ENCODE data around the gene TADA2B.
A peak's percentile ranks its signal among the peaks of the same experiment; 100 is the strongest.

Gene TADA2B

GRCh38 chr4:7041801-7042502 is 1.2 kb upstream of the TADA2B start:
- peak; percentile 53 for DNase-seq

- DNase-seq, result peak; percentile 92
These were observed 479 bp upstream of the TADA2B start for GRCh38 chr4:7042503-7043283.

GRCh38 chr4:7044137-7044930 is 1.2 kb downstream of the TADA2B start:
- no peak for DNase-seq

- DNase-seq, result no peak
These were observed 2.4 kb downstream of the TADA2B start for GRCh38 chr4:7045553-7045952.

DNA sequence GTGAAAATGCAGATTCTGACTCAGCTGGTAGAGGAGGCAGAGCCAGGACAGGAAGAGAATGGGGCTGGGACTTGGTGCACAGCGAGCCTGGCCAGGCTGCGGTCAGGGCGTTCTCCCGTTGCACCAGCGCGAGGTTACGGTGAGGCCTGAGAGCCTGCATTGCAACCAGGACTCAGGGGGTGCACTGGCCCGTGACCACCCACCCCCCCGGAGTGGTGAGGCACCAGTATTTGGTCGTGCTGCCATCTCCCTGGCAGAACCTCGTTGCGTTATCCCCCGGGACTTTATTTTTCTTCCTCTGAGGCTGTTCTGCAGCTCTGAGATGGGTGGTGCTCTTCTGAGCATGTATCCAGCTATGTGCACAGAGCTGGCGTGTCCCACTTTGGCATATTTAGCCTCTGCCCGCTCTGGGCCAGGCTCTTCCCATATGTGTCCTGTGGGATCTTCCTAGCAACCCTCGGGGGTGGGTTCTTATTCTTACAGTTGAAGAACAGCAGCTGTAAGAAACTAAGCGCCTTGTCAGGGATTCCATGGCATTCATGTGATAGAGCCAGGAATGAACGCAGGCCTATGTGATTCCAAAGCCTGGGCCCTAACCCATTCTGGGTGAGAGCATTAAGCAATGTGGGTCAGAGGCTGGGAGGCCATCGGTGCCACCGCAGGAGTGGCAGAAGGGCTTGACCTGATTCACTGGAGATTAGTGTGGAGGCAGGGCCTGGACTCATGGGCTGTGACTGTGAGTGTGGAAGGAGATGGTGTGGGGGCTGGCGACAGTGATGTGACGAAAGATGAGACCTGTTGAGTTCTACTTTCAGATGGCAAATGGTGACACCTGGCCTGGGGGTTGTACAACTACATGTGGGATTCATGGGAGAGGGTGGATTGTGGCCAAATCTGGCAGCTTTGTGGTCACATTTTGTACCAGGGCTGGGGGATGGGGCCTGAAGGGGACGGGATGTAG is 3.1 kb downstream of the TADA2B start:
- no peak for DNase-seq

GRCh38 chr4:7046971-7047370 is 3.8 kb downstream of the TADA2B start:
- DNase-seq, result no peak

- DNase-seq, result no peak
These were observed 5.5 kb downstream of the TADA2B start for GRCh38 chr4:7048642-7049041.

DNA sequence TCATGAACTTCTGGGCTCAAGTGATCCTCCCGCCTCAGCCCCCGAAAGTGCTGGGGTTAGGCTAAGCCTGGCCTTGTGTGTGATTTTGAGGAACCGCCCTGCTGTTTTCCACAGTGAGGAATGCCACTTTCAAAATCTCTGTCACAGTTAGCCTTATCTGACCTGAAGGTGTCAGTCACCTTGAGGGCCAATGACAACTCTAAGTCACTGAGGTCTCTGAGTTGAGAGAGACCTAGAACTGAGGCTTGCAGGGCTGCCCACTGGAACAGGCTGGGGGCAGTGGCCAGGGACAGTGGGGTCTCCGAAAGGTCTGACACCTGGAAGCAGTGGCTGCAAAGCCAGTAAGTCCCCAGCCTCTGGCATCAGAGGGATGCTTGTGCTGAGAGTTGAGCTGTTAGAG is 6.1 kb downstream of the TADA2B start:
- DNase-seq, result no peak

DNA sequence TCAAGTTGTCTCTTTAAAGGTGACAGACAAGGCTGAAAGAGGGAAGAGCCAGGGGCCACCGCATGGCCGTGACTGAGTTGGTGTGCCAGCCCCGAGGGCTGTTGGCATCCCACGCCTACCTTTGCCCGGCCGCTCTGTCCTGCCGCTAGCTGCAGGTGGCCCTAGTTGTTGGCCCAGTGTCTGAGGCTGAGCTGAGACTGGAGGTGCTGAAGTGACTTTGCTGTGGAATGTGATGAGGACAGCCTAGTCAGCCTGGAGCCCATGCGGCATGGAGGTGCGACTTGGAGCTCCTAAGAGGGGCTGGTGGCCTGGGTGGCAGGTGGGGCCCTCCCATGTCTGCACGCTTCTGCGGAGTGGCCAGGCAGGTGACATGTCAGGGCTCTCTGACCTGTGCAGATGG is 6.6 kb downstream of the TADA2B start:
- DNase-seq, result no peak

- DNase-seq, result no peak
These were observed 7.4 kb downstream of the TADA2B start for GRCh38 chr4:7050481-7051143.

DNA sequence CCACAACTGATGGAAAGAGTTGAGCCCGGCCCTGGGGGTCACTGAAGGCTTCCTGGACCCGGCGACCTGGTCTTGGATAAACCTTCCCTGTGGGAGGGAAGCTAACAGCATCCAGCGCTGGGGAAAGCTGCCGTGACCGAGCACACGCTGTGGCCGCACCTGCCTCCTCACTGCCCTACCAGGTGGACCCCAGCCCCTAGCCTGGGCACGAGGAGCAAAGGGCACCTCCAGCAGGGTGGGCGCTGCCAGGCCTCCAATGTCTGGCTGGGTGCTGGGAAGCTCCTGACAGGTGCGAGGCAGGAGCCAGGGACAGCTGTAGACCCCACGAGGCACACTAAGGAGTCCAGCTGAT is 7.9 kb downstream of the TADA2B start:
- no peak for DNase-seq

DNA sequence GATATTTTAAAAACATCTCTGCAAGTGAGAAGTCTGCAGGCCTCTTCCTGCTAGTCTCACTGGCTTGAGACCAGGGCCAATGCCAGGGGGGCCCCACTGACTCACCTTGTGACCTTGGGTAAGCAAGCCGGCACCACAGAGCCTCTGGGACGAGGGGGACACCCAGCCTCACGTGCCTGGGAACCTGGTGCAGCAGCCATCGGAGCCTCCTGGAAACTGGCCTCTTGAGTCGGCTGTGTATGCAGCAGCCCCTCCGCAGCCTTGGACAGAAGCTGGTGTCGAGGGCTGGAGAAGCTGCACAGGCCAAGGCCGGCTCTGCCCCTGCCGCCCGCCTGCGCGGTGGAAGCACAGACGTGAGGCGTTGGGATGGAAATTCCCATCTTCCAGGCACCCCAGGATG is 8.7 kb downstream of the TADA2B start:
- no peak for DNase-seq

DNA sequence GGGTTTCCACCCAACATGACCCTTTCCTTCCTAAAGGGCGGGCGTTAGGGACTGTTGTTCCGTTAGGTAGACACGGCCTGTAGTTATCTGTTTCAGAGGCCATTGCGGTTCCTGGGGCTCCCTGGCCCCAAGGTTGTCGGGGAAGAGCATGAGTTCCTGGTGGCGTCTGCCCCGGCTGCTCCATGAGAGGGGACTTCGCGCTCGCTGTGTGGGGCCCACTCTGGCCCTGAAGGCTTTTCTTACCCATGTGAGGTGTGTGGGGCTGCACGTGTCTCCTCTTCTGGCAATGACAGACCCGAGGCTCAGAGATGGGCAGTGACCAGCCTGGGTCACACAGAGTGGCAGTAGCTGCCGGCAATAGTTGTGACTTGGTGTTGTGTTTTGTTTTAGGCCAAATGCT is 9.1 kb downstream of the TADA2B start:
- DNase-seq, result no peak

GRCh38 chr4:7052923-7053715 is 9.9 kb downstream of the TADA2B start:
- no peak for DNase-seq

GRCh38 chr4:7054106-7054880 is 11.1 kb downstream of the TADA2B start:
- DNase-seq, result no peak

GRCh38 chr4:7055111-7055989 is 12.2 kb downstream of the TADA2B start:
- DNase-seq, result no peak

DNA sequence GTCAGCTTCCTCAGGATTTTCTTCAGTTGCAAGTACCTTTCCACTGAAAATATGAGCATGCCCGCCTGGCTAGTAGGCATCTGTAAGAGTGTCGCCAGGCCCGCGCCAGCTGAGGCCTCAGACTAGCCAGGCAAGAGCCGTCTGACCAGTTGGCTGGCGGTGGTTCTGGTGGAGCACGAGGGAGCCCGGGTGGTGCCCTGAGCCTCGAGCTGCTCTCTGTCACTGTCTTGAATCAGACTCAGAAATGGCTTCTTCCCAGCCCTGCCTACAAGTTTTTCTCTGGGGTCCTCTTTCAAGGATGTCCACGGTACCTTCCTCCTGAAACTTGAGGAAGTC is 12.8 kb downstream of the TADA2B start:
- no peak for DNase-seq

GRCh38 chr4:7058792-7059191 is 15.6 kb downstream of the TADA2B start:
- no peak for DNase-seq

- no peak for DNase-seq
These were observed 16.5 kb downstream of the TADA2B start for GRCh38 chr4:7059662-7060061.
